BJ (cell line): ENCODE data around the gene PNO1. TPM values are rescaled to one million over a fixed set of nuclear protein-coding genes. Genes with fewer than 3 reads are reported as not detected.

Source experiments
- CTCF ChIA-PET: fragments of 350-600 bp; formaldehyde crosslinking; extraction: SDS; loops from one replicate; lab custom pipeline; 2021; ENCODE audit warnings: antibody characterized with exemption, inconsistent platforms; lab: Yijun Ruan, JAX
- POLR2A ChIA-PET: fragments of 300-600 bp; sonication (Branson Sonifier 250); formaldehyde crosslinking; extraction: SDS; loops from one replicate; lab custom pipeline; 2021; ENCODE audit warnings: antibody characterized with exemption; lab: Charles Lee
- DNase-seq: peaks from one replicate; pipeline ENCODE4 v3.0.0-alpha.2; 2011; ENCODE audit warnings: low read depth
- H3K27me3 ChIP-seq: 2 replicates; pipeline ENCODE4 v1.6.0; 2011; ENCODE audit warnings: low read length; ENCODE audit not compliant: control insufficient read depth, insufficient read depth
- H3K36me3 ChIP-seq: 2 replicates; pipeline ENCODE4 v1.5.1; 2011; ENCODE audit warnings: low read length; ENCODE audit not compliant: control insufficient read depth, insufficient read depth
- H3K4me3 ChIP-seq: 2 replicates; pipeline ENCODE4 v1.5.1; 2011; ENCODE audit warnings: low read depth, mild to moderate bottlenecking, control low read depth, low read length
- polyA plus RNA-seq: library from polyadenylated mRNA; depleted of rRNA; stranded (reverse); fragments of >200 nt; gene quantifications from 2 replicates; pipeline ENCODE4 v1.2.3, GENCODE V29; 2011
- TF ChIP-seq, protein P1 (sequence below): IDR thresholded peaks from 2 replicates; pipeline ENCODE4 v1.5.1; 2011; ENCODE audit warnings: low read depth, mild to moderate bottlenecking, control low read depth, inconsistent platforms, low read length, moderate library complexity; ENCODE audit not compliant: insufficient read depth

Gene PNO1
- polyA plus RNA-seq, 1 experiment, result 8.1 TPM

GRCh38 chr2:68118816-68119215 lies 38.9 kb upstream of the PNO1 start:
- ChIA-PET POLR2A (interaction anchor here (0.5 kb wide), 1 partner anchor 26 kb away, joined by 3 read pairs; no protein-coding TSS in a partner anchor), CTCF (interaction anchor here (8.8 kb wide), 1 partner anchor 323 kb away, joined by 97 read pairs; no protein-coding TSS in a partner anchor)
- TF ChIP-seq, protein P1, sequence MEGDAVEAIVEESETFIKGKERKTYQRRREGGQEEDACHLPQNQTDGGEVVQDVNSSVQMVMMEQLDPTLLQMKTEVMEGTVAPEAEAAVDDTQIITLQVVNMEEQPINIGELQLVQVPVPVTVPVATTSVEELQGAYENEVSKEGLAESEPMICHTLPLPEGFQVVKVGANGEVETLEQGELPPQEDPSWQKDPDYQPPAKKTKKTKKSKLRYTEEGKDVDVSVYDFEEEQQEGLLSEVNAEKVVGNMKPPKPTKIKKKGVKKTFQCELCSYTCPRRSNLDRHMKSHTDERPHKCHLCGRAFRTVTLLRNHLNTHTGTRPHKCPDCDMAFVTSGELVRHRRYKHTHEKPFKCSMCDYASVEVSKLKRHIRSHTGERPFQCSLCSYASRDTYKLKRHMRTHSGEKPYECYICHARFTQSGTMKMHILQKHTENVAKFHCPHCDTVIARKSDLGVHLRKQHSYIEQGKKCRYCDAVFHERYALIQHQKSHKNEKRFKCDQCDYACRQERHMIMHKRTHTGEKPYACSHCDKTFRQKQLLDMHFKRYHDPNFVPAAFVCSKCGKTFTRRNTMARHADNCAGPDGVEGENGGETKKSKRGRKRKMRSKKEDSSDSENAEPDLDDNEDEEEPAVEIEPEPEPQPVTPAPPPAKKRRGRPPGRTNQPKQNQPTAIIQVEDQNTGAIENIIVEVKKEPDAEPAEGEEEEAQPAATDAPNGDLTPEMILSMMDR, result no peak
- H3K36me3 ChIP-seq, result no peaks in the 10 kb centered on the region
- H3K27me3 ChIP-seq, result no peaks in the 10 kb centered on the region
- no peak overlapping the region for H3K4me3 ChIP-seq
- DNase-seq, result no peak

GRCh38 chr2:68119504-68119903 lies 38.2 kb upstream of the PNO1 start:
- CTCF ChIA-PET, result interaction anchor here (3.7 to 8.8 kb wide), 2 partner anchors 164 to 322 kb away, joined by 19 to 97 read pairs; no protein-coding TSS in a partner anchor
- no peaks in the 10 kb centered on the region for H3K27me3 ChIP-seq
- H3K36me3 ChIP-seq, result no peaks in the 10 kb centered on the region
- TF ChIP-seq, protein P1, result no peak
- no peak overlapping the region for H3K4me3 ChIP-seq
- POLR2A ChIA-PET, result no interaction called here
- no peak for DNase-seq

DNA sequence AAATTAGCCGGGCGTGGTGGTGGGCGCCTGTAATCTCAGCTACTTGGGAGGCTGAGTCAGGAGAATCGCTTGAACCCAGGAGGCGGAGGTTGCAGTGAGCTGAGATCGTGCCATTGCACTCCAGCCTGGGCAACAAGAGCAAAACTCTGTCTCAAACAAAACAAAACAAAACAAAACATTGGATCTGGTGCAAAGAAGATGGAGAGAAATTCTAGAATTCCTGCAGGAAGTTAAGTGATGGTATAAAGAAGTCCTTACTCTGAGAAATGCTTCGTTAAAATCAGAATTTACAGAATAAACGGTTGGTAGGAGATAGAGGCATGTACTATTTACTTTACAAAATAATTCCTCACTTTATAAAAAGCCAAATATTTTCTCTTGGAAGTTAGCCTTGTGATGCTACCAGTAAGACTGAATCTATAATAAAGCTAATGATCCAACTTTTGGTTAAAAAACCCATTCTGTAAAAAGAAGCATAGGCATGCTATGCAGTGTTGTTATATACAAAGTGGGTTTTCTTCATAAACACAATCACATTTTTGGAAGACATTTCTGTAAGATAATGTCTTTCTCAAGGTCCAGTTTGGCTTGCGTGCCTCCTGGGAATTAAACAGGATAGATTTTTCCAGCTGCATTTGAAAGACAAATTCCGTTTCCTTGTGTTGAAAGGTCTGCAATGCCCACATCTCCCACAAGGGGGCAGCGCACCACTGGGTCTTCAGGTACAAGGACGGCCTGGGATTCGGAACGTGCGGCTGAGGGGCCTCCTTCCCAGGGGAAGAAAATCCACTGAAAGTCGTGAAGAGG lies 35.6 kb upstream of the PNO1 start:
- TF ChIP-seq, protein P1, result peak; percentile 97
- H3K4me3 ChIP-seq, result no peak overlapping the region
- ChIA-PET POLR2A (no interaction called here), CTCF (interaction anchor here (0.5 to 8.8 kb wide), 40 partner anchors 9 to 341 kb away, joined by 3 to 97 read pairs (median 4); partner anchors contain the start of gene PNO1)
- no peaks in the 10 kb centered on the region for H3K27me3 ChIP-seq
- DNase-seq, result peak; percentile 31
- no peaks in the 10 kb centered on the region for H3K36me3 ChIP-seq

DNA sequence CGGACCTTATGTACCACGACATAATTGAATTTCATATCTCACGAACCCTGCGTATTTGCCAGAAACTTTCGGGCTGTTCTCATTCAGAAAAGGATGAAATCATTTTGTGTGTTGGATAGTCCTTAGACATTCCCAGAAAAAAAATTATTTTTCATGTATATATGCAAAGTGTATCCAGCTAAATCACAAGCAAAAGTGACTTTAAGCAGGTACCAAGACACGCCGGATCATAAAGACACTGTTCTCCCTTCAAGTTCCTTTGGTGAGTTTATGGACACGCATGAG lies 35.1 kb upstream of the PNO1 start:
- no peak for DNase-seq
- ChIA-PET POLR2A (no interaction called here), CTCF (interaction anchor here (0.7 to 8.8 kb wide), 37 partner anchors 9 to 341 kb away, joined by 3 to 97 read pairs (median 4); partner anchors contain the start of gene PNO1)
- Histone ChIP-seq H3K27me3 (no peaks in the 10 kb centered on the region), H3K36me3 (no peaks in the 10 kb centered on the region), H3K4me3 (no peak overlapping the region)
- TF ChIP-seq, protein P1, result no peak

GRCh38 chr2:68124321-68124720 lies 33.4 kb upstream of the PNO1 start:
- TF ChIP-seq, protein P1, result no peak
- Histone ChIP-seq H3K27me3 (no peaks in the 10 kb centered on the region), H3K36me3 (no peaks in the 10 kb centered on the region), H3K4me3 (no peak overlapping the region)
- POLR2A ChIA-PET, result no interaction called here
- CTCF ChIA-PET, result interaction anchor here (0.6 to 8.8 kb wide), 4 partner anchors 159 to 711 kb away, joined by 3 to 97 read pairs (median 8); no protein-coding TSS in a partner anchor
- no peak for DNase-seq
